K562 (cell line): ENCODE results near the gene MYOZ2. TPM values are rescaled to one million over a fixed set of nuclear protein-coding genes. Genes with fewer than 3 reads are reported as not detected.

Source experiments
- ATAC-seq: fragments of 200-7000 bp; cut with Tn5 transposase; 3 replicates; pipeline ENCODE4 v1.9.1; 2020; ENCODE audit warnings: moderate library complexity
- BruUV-seq: library from RNA; stranded (reverse); fragments of 400-500 nt; replicated peaks from 2 replicates; lab custom pipeline; 2021; lab: Mats Ljungman, UMichigan
- CTCF ChIA-PET: fragments of 300-600 bp; formaldehyde crosslinking; extraction: SDS; loops from one replicate; lab custom pipeline; 2021; ENCODE audit warnings: low intra/inter-chr PET ratio; lab: Yijun Ruan, JAX
- POLR2A ChIA-PET: fragments of 300-600, 350-650 bp; sonication (Branson Sonifier 250); formaldehyde crosslinking; extraction: SDS; loops from one replicate; lab custom pipeline; 2021; ENCODE audit warnings: antibody characterized with exemption, inconsistent platforms; lab: Yijun Ruan, JAX
- DNase-seq, 4 experiments: peaks; one replicate each; pipeline versions ENCODE4 v3.0.0 to v3.0.0-alpha.2; 2011 to 2018; ENCODE audit warnings: low spot score in 3 of 4, mixed read lengths in 3 of 4; ENCODE audit errors: extremely low read depth in 1 of 4
- FAIRE-seq: peaks from 2 replicates; lab custom pipeline; 2011; peaks lifted over from hg19 to GRCh38; lab: Jason Lieb, UNC
- H2AFZ ChIP-seq: 2 replicates; pipeline ENCODE4 v1.6.0; 2011; ENCODE audit warnings: low read depth, low read length, control low read depth, inconsistent platforms
- H3K27ac ChIP-seq: fragments of 200-600 bp; 3 replicates; pipeline ENCODE4 v1.8.0; 2011; ENCODE audit warnings: low read depth, mild to moderate bottlenecking, control low read depth, inconsistent platforms, low read length, moderate library complexity, mixed read lengths; ENCODE audit errors: extremely low read depth
- H3K27me3 ChIP-seq, 2 experiments: fragments of 300-600 bp in 1 of 2; 2 replicates in 1 of 2; 3 replicates in 1 of 2; pipeline versions ENCODE4 v1.6.0 to v1.8.0; 2011; ENCODE audit warnings: inconsistent platforms in 2 of 2, low read length in 2 of 2, mild to moderate bottlenecking in 1 of 2, mixed read lengths in 1 of 2, moderate library complexity in 1 of 2; ENCODE audit not compliant: control insufficient read depth in 2 of 2, insufficient read depth in 2 of 2
- H3K36me3 ChIP-seq: fragments of 300-600 bp; 3 replicates; pipeline ENCODE4 v1.8.0; 2011; ENCODE audit warnings: mild to moderate bottlenecking, low read length, inconsistent platforms; ENCODE audit not compliant: control insufficient read depth, insufficient read depth
- H3K4me1 ChIP-seq, 2 experiments: fragments of 200-600 bp in 1 of 2; replicated peaks in 1 of 2; 2 replicates in 1 of 2; 3 replicates in 1 of 2; pipeline versions ENCODE4 v1.5.1 to v1.8.0; 2011; ENCODE audit warnings: inconsistent platforms in 2 of 2, low read length in 2 of 2, mild to moderate bottlenecking in 1 of 2, mixed read lengths in 1 of 2, moderate library complexity in 1 of 2; ENCODE audit not compliant: control insufficient read depth in 2 of 2, insufficient read depth in 2 of 2
- H3K4me2 ChIP-seq: 2 replicates; pipeline ENCODE4 v1.6.1; 2011; ENCODE audit warnings: low read length, control low read depth, inconsistent platforms, mixed read lengths; ENCODE audit not compliant: insufficient read depth
- H3K4me3 ChIP-seq: fragments of 200-600 bp; sonication (generic), shearing (Covaris generic); 2 replicates; pipeline ENCODE4 v1.5.1; 2016; ENCODE audit warnings: control low read depth, inconsistent platforms
- H3K79me2 ChIP-seq: fragments of 200-600 bp; 3 replicates; pipeline ENCODE4 v1.8.0; 2011; ENCODE audit warnings: low read length, inconsistent platforms; ENCODE audit not compliant: control insufficient read depth, insufficient read depth
- H3K9ac ChIP-seq, 2 experiments: 2 replicates each; pipeline versions ENCODE4 v1.6.0 to v1.6.1; 2011; ENCODE audit warnings: low read depth in 2 of 2, low read length in 2 of 2, control low read depth in 1 of 2, inconsistent platforms in 1 of 2, mild to moderate bottlenecking in 1 of 2, mixed read lengths in 1 of 2; ENCODE audit not compliant: insufficient read depth in 1 of 2
- H3K9me1 ChIP-seq: one replicate; pipeline ENCODE4 v1.6.0; 2011; ENCODE audit warnings: inconsistent platforms, mild to moderate bottlenecking, low read length, moderate library complexity; ENCODE audit not compliant: control insufficient read depth, insufficient read depth
- H3K9me3 ChIP-seq: replicated peaks from 2 replicates; pipeline ENCODE4 v1.5.1; 2011; ENCODE audit warnings: low read depth, low read length, inconsistent platforms; ENCODE audit not compliant: control insufficient read depth, insufficient read depth
- H4K20me1 ChIP-seq: replicated peaks from 2 replicates; pipeline ENCODE4 v1.6.1; 2011; ENCODE audit warnings: low read length, inconsistent platforms, mixed read lengths; ENCODE audit not compliant: control insufficient read depth, insufficient read depth
- C11orf30 ChIP-seq: fragments of 450-650 bp; IDR thresholded peaks from 2 replicates; pipeline ENCODE4 v1.6.1; 2016; ENCODE audit warnings: low read depth, mild to moderate bottlenecking
- FOXP1 ChIP-seq: sonication (generic); formaldehyde crosslinking; IDR thresholded peaks from 2 replicates; pipeline ENCODE4 v1.8.0; 2022; ENCODE audit warnings: mild to moderate bottlenecking, missing genetic modification reagents
- MAFG ChIP-seq: fragments of 450-650 bp; conservative IDR thresholded peaks from 2 replicates; pipeline ENCODE4 v1.6.1; 2016; ENCODE audit warnings: missing genetic modification characterization, missing compliant biosample characterization
- PHF21A ChIP-seq: fragments of 450-650 bp; IDR thresholded peaks from 2 replicates; pipeline ENCODE4 v1.6.1; 2017; ENCODE audit warnings: low read depth, borderline replicate concordance
- SAFB2 ChIP-seq: fragments of 200-400 bp; formaldehyde crosslinking; IDR thresholded peaks from 2 replicates; pipeline ENCODE4 v1.6.1; 2018; ENCODE audit warnings: borderline replicate concordance, low read length, low read depth, moderate library complexity; ENCODE audit not compliant: severe bottlenecking
- SMARCA4 ChIP-seq: fragments of 450-650 bp; IDR thresholded peaks from 2 replicates; pipeline ENCODE4 v1.6.1; 2016
- ZNF12 ChIP-seq: sonication (generic); formaldehyde crosslinking; IDR thresholded peaks from 2 replicates; pipeline ENCODE4 v1.4.0; 2020; ENCODE audit warnings: mild to moderate bottlenecking, missing genetic modification reagents
- ZNF212 ChIP-seq: fragments of 450-650 bp; formaldehyde crosslinking; IDR thresholded peaks from 2 replicates; pipeline ENCODE4 v1.4.0; 2020; ENCODE audit warnings: mild to moderate bottlenecking
- ZNF316 ChIP-seq: fragments of 450-650 bp; IDR thresholded peaks from 2 replicates; pipeline ENCODE4 v1.6.1; 2016
- ZNF318 ChIP-seq, 2 experiments: fragments of 450-650 bp; IDR thresholded peaks; 2 replicates each; pipeline ENCODE4 v1.6.1; 2016; ENCODE audit warnings: mild to moderate bottlenecking in 2 of 2, borderline replicate concordance in 1 of 2, low read depth in 1 of 2, moderate library complexity in 1 of 2
- WGBS: fragments of 100-300 bp; shearing (Covaris generic); methylation state at CpG from one replicate; pipeline ENCODE4 v1.1.6; 2016; ENCODE audit warnings: low coverage, mixed read lengths; ENCODE audit not compliant: insufficient coverage; ENCODE audit errors: missing lambda C conversion rate; 5-methylcytosine and 5-hydroxymethylcytosine counted together
- in situ Hi-C: fragments of 300-500 bp; cut with MboI; formaldehyde crosslinking; loops from 4 replicates; pipeline ENCODE4 v1.15.0; 2018; ENCODE audit warnings: inconsistent platforms, mixed read lengths
- intact Hi-C: fragments of 100-400 bp; cut with micrococcal nuclease; formaldehyde crosslinking; loops from 2 replicates; pipeline ENCODE4 v1.14.2; 2022
- polyA plus RNA-seq, 8 experiments: library from polyadenylated mRNA; depleted of rRNA in 4 of 8; stranded (reverse) in 5 of 8; unstranded in 3 of 8; fragments of >200 nt; fragmentation: Nextera tagmentation in 2 of 8; fragmentation: Illumina TruSeq in 1 of 8; extraction: Ambion mirVana in 2 of 8; extraction: Trizol in 1 of 8; gene quantifications; 2 replicates each; pipeline versions ENCODE4 v1.2.1 to v1.2.3, GENCODE V29; 2011 to 2014; ENCODE audit warnings: inconsistent platforms in 1 of 8, missing spikeins in 1 of 8
- total RNA-seq, 7 experiments: library from RNA; depleted of rRNA in 6 of 7; stranded (reverse); fragments of >200 nt in 6 of 7; fragmentation: Illumina TruSeq in 2 of 7; extraction: Trizol in 2 of 7; gene quantifications; 2 replicates each; pipeline versions ENCODE4 v1.2.1 to v1.2.3, GENCODE V29; 2011 to 2021; ENCODE audit warnings: low replicate concordance in 1 of 7

Gene MYOZ2
- total and polyA plus RNA-seq, 9 of the 15 experiments (the other 6 are each of a cell fraction or from before 2014, with no cell fraction given), result not detected

- H3K36me3 ChIP-seq, result peaks cover 11% of the 10 kb centered on the region
- WGBS, result 70% methylated on average over 1 of the region's 1 CpG
- no peak overlapping the region for H3K4me3 ChIP-seq
- FAIRE-seq (no peak), ATAC-seq (no peak), DNase-seq (no peak)
- H3K4me1 ChIP-seq, result no peaks in the 10 kb centered on the region; a peak in 1 of 5 replicates
- POLR2A ChIA-PET, result no interaction called here
- H3K27ac ChIP-seq, result no peak overlapping the region
- no peak overlapping the region for H3K4me2 ChIP-seq
- no peaks in the 10 kb centered on the region for H3K9me1 ChIP-seq
- no peak overlapping the region for H2AFZ ChIP-seq
- intact Hi-C loops (no loop called here), in situ Hi-C loops (no loop called here)
- no TSS peak for BruUV-seq
- no peak for TF ChIP-seq PHF21A
- peak; percentile 54; the same call in 1 of the 2 replicates for TF ChIP-seq C11orf30
- peak; percentile 75 for TF ChIP-seq ZNF316
- TF ChIP-seq MAFG, result 0 out of 2 replicates have a peak, but pooled peaks have one; percentile 27
- no peaks in the 10 kb centered on the region for H4K20me1 ChIP-seq
- no peaks in the 10 kb centered on the region for H3K9me3 ChIP-seq
- H3K27me3 ChIP-seq, result no peaks in the 10 kb centered on the region
- CTCF ChIA-PET, result no interaction called here
- H3K79me2 ChIP-seq, result peaks cover 20% of the 10 kb centered on the region
- no peak overlapping the region for H3K9ac ChIP-seq
These were observed 82.5 kb downstream of the MYOZ2 start for GRCh38 chr4:119218093-119218492.

GRCh38 chr4:119221412-119221811 lies 85.8 kb downstream of the MYOZ2 start:
- no TSS peak for BruUV-seq
- no peak for TF ChIP-seq SMARCA4
- no peak for TF ChIP-seq ZNF318 (IDR thresholded peaks at IDR 0.05; ENCODE audit: borderline replicate concordance in 1 of 2, low read depth in 1 of 2)
- no peak for TF ChIP-seq SAFB2
- TF ChIP-seq ZNF12 (CRISPR knock-in tag), result no peak
- TF ChIP-seq FOXP1 (CRISPR knock-in tag), result no peak
- no peak for TF ChIP-seq ZNF212 (CRISPR knock-in tag)

More at GRCh38 chr4:119221412-119221811, 85.8 kb downstream of the MYOZ2 start:
- FAIRE-seq (no peak), DNase-seq (no peak), ATAC-seq (no peak)
- Histone ChIP-seq H3K27ac (no peak overlapping the region), H3K4me1 (no peaks in the 10 kb centered on the region; a peak in 1 of 5 replicates), H3K4me3 (no peak overlapping the region), H3K9me3 (no peaks in the 10 kb centered on the region), H3K9me1 (no peaks in the 10 kb centered on the region), H3K9ac (no peak overlapping the region), H3K4me2 (no peak overlapping the region), H3K27me3 (no peaks in the 10 kb centered on the region), H3K36me3 (peaks cover 11% of the 10 kb centered on the region), H3K79me2 (no peaks in the 10 kb centered on the region), H2AFZ (no peak overlapping the region), H4K20me1 (no peaks in the 10 kb centered on the region)
- WGBS, result 68% methylated on average over 3 of the region's 4 CpGs
- intact Hi-C loops, result no loop called here
- in situ Hi-C loops, result no loop called here
- ChIA-PET CTCF (no interaction called here), POLR2A (interaction anchor here (1.0 to 1.8 kb wide), 2 partner anchors 9 to 16 kb away, joined by 3 to 10 read pairs; partner anchors contain the start of gene USP53)
